ENCODE results near the gene AMBRA1.

GRCh38 chr11:46498179-46498578 is 95.6 kb downstream of the AMBRA1 start:
- no peak for TF ChIP-seq POLR2A (IDR thresholded peaks at IDR 0.05)
- TF ChIP-seq CTCF (IDR thresholded peaks at IDR 0.05) = no peak
- TF ChIP-seq POLR2AphosphoS5 (IDR thresholded peaks at IDR 0.05) = no peak

Data from prostate gland (tissue), 2 donors.